Inflammatory macrophage treated with lipopolysaccharide for 4 hours (primary cell): ENCODE measurements around the gene ARRB1.
"Not testable (repeated sequence)": the region's sequence is repeated elsewhere in the genome, so short reads cannot be mapped to it uniquely, and the experiment has no call there.

Experiments used
- DNase-seq: peaks from one replicate; pipeline ENCODE4 v3.0.0-alpha.2; 2020

The ARRB1 gene

DNA sequence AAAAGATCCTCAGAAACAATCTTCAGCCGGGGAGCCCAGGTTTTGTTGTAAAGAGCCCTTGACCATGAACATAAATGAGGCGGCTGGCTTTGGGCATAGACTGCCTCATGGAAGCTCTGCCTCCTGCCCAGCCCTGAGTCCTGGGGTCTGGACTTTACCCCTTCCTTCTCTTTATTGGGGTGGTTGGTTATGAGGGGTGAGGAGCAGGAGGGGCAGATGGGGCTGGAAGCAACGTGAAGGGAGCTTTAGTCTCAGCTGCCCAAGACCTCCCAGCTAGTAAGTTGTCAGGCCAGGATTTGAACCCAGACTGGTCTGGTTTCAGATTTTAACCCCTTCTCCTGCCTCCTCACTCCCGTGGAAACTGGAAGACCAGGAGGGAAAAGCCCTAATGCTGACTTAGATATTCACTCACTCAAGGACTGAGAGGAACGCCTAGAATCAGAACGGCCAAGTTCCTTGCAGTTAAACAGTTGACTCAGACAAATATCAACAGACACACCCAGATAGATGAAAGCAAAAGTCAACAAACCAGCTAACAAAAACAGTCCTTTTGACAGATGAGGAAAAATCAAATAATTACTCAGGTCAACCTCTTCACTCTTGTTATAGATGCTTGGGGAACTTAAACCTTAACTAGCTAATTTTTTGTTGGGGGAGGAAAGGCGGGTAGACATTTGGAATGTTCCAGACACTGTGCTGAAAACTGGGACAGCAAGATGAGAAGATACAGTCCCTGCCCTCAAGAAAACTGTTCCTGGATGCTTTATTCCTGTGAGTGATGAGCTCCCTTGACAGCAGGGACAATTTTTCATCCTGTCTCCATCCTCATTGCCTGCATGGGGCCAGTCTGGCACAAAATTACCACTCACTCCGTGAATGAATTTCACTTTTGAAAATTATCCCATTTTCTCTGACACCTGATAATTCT lies 20.8 kb upstream of the ARRB1 start:
- DNase-seq = peak; percentile 59

DNA sequence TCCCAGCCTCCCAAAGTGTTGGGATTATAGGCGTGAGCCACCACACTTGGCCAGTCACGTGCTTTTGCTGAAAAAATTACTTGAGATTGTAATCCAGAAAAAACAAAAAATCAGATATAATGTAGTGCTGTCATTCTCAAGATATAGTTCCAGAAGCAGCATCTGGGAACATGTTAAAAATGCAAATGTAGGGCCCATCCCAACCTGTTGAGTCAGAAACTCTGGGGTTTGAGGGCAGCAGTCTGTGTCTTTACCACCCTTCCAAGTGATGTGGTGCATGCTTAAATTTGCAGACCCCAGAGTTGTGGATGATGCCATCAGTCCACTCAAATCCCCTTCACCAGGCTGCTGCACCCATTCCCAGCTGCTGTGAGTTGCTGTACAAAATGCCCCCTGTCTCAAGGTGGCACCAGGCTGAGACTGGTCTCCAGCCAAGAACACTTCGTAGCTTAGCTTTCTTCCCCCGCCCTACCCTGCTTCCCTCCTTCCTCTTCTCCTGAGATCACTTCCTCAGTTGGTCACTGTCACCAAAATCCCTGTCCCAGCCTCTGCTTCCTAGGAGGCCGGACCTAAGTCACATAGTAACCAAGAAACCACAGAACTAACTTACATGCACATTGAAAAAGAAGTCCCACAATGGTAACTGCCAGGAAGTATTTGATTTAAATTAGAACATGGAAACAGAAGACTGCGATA lies 18.2 kb upstream of the ARRB1 start:
- DNase-seq = peak; percentile 85

DNA sequence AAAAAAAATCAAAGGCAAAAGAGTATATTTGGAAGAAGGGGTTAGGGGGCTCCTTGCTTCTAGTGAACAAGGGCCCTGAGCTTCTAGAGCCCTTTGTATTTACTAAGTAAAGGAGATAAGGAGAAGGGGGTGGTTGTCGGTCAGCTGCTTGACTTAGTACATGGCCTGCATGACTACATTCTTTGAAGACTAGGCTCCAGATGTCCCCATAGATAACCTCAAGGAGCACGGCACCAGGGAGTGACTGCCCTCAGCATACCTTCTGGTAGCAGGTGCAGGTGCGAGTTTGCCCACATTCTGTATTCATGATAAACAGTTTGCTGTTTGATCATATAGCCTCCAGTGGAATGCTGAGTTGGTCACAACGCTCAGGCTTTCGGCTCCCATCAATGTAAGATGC lies 15.4 kb upstream of the ARRB1 start:
- DNase-seq = not testable (repeated sequence)

DNA sequence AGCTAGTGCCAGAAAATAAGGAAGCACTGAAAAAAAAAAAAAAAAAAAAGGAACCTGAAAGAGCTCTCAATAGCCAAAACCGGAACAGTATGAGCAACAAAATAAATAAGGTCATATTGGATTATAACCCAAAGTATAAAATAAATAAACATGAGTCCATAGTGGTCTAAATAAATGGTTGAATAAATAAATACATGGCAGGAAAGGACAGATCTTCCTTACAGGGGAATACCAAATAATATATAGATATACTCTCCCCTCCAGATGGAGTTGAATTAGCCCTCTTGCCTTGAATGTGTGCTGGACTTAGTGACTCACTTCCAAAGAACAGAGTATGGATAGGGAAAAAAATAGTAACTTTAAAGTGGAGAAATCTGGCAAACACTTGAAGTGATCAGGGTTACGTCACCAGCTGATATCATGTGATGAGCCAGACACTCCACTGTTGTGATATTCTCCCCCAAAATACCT lies 14.3 kb upstream of the ARRB1 start:
- peak; percentile 89 for DNase-seq

DNA sequence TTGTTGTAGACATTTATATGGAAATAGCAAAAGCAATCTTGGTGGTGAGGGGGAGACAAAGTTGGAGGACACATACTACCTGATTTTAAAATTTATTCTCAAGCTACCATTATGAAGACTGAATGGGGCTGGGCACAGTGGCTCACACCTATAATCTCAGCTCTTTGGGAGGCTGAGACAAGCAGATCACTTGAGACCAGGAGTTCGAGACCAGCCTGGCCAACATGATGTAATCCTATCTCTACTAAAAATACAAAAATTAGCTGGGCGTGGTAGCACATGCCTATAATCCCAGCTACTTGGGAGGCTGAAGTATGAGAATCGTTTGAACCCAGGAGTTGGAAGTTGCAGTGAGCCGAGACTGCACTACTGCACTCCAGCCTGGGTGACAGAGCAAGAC lies 10.8 kb upstream of the ARRB1 start:
- DNase-seq = not testable (repeated sequence)

DNA sequence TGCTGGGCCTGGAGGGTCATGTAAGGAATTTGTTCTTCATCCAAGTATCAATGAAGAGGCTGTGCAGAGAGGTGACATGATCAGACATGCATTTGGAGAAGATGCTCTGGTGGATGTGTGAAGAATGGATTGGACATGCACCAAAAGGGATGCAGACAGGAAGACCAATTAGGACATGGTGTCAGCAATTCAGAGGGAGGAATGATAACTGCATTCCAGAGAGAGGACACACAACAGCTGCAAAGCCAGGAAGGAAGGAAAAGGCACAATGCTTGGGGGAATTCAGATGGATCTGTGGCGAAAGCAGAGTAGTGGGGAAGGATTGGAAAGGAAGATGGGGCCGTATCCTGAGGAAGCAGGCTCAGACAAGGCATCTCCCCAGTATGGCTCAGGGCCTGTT lies 5.2 kb upstream of the ARRB1 start:
- DNase-seq = no peak

DNA sequence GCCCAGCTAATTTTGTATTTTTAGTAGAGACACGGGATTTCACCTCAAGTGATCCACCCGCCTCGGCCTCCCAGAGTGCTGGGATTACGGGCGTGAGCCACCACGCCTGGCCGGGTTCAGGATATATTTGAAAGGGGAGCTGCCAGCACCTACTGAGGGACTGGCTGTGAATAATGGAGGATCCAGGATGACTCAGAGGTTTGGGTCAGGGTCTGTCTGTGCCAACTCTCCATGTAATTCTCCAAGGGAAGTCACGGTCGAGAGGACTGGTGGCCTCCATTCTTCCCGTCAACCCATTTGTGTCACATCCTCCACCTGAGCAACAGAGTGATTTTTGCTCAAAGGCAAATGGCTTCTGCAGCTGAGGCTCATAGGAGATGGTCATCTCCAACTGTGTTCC lies 3.6 kb upstream of the ARRB1 start:
- DNase-seq = no peak

DNA sequence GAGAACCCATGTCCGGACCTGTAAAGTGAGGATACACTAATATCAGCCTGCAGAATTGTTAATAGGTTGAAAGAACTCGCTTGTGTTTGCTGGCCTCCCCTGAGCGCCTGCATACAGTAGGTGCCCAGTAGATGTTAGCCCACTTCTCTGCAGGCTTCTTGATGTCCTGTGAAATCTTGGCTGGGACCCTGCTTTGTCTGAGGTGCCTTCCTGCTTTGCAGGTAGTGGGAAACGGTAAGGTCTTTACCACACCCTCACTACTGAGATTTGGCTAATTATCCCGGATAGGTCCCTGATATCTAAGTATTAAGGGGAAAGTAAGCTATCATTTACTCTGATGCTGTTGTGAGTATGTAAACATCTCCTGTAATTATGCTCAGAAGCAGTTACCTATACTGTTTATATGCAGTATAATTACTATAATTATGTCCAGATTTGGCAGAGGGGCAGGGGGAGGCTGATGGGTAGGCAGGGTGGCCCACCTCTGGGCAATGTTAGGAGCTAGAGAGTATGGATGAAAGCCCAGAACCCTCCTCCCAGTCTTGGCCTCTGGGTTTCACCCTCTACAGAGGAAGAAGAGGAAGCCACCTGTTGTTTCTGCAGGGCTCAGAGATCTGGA lies 1.2 kb upstream of the ARRB1 start:
- no peak for DNase-seq

DNA sequence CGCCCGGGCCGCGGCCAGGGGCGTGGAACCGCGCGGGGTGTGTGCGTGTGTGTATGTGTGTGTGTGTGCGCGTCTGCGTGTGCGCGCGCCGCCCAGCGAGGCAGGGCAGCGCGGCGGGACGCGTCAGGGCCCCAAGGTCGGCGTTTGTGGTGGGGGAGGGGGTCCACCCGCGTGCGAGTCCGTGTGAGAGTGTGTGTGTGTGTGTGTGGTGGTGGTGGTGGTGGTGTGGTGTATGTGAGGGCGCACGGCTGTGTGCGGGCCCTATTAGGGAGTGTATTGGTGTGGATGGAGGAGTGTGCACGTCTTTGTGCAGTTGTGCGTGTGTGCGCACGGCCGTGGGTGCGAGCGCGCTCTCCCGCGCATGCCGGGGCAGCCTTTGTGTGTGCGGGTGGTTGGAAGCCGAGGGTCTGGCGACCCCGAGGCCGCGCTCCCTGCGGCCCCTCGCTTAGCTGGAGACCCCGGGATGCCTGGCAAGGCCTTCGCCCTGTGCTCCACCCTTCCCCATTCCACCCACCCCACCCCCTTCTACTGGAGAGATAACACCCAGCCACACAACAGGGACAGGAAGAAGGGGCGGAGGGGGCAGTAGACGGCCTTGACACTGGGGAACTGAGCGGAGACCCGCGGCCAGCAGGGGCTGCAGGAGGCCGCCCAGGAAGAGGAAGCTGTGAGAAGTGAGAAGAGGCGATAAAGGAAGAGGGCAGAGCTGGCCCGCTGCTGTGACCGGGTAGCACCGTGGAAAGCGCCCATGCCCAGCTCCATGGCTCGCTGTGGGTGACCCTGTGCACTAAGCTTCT lies 528 bp upstream of the ARRB1 start:
- DNase-seq = peak; percentile 83

DNA sequence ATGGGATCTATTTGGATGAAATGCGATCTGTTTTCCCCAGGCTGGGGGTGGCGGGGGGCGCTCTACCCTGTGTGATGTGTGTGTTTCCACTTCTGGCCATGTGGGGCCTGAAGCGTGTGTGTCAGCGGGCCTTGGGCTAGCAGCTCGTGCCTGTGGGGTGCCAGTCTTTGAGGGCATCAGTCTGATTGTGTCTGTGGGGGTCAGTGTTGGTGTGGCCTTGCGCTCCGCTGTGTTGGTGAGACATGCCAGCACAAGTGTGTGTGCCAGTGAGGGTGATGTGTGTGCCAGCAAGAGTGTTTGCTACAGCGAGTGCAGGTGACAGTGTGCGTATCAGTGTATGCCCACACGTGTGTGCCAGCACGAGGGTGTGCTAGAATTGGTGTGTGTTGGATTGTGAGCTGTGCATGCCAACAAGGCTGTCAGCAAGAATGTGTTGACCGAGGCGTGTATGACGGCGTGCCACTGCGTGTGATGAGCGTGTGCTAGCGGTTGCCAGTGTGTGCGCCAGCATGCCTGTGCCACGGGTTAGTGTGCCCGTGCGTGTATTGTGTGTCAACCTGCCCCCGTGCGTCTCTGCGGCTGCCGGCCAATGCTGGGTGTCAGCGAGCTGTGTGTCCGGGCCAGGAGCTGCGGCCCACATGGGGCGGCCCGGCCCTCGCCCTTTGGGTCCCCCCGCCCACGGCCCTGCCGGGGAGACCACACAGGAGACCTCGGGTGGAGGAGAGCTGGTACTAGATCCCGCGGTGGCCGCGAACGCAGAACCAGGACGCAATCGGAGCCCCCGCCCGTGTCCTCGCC lies 519 bp downstream of the ARRB1 start:
- peak; percentile 43 for DNase-seq

DNA sequence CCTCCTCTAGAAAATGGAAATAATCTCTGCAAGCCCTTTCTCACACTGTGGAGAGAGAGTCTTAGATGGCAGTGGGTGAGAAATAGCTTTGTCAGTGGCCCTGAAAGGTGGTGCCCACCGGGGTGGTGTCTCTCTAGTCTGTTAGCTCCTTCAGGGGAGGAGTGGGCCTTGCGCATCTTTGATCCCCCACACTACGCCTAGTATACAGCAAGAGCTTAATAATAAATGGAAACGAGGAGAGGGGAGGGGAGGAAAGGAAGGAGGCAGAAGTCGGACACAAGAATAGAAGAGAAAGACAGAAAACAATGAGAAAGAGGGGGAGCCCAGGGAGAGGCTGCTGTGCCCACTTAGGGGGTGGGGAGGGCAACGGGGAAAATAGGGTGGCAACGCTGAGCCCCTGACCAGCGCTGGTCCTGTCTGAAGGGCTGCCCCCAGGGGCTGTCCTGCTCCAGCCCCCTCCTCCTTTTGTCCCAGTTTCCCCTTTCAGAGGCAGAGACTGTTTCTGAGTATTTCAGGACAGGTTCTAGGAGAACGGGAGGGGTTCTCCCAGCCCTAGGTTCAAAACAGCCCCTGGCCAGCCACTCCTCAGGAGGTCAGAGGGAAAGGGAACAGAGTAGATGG lies 1.2 kb downstream of the ARRB1 start:
- DNase-seq = no peak

DNA sequence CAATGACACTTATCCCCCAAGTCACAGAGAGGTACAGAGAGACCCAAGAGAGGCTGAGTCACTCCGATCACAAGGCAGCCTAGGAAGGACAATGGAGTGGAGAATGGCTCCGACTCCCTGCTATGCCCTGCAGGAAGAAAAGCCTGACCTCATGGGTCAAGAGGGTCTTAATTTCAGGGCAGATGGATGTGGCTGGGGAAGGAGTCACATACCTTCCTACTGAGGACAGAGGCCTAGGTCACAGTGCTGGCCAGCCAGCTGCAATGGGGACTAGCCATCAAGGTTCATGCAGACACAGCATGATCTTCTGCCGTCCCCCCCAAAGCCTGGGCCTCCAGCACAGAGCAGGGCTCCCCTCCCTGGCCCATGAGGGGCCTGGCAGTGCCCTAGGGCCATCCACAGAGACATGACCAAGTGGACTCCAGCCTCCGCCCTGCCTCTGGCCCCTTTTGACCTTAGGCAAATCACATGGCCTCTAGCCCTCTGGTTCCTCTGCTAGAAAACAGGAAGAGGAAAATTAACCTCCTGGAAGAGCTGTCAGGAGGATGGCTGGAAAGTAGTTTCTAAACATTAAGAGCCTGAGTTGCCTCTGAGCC lies 1.8 kb downstream of the ARRB1 start:
- DNase-seq = peak; percentile 85

DNA sequence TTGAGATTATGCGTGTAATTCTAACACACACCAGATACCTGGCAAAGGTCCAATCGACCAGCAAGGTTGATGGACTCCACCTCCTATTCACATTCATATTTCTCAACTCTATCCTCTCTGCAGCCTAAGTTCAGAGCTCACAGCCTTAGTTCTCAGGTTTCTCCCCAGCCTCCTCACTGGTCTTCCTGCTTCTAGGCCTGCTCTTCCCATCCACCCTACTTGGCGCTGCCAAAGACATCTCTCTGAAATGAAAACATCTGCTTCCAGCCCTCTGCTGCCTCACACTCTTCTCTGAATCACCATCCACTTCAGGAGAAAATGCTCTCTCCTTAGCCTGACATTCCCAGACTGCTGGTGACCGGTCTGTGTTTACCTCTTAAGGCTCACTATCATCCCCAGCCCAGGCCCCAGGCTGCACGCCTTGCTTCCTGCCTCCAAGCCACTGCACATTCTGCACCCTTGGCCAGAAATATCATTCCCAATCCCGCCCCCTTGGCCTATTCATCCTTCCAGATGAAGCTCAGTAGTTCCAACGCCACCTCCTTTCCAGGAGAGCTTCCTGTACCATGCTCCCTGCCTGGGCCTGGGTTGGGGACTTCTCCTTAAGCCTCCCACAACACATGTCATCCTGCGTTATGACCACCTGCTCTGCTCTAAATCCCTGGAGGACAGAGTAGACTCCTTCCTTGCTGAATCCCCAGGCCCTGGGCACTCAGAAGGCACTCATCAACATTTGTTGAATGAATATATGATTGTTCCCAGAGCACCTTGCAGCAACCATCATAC lies 3.5 kb downstream of the ARRB1 start:
- DNase-seq = no peak

DNA sequence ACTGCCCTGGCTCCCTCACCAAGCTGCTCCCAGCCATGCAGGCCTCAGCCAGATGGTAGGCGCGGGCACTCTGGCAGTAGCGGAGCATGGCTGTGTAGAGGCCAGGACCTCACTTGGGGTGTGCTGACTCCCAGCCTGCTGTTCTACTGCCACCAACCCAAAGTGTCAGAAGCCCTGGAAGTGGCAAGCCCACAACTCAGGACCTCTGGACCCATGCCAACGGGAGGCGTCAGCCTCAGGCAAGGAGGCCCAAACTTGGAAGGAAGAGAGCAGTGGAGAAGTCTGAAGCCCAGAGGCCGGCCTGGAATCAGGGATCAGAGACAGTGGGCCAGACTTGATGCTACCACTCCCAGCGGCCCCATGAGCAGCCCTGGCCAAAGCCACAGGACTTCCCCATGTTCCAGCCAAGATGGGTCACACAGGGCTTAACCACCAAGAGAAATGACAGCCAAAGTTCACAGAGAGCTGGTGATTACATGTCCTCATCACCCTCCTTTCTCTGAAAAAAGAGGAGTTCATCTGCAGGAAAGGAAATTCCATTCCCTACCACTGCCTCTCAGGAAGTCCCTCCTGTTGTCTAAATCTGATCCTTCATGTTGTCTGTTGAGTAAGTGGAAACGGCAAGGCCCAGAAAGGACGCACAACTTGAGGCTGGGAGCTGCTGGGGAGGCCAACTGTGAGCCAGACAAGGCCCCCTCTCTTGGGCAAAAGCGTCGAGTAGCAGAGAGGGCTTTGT lies 4.4 kb downstream of the ARRB1 start:
- peak; percentile 77 for DNase-seq

DNA sequence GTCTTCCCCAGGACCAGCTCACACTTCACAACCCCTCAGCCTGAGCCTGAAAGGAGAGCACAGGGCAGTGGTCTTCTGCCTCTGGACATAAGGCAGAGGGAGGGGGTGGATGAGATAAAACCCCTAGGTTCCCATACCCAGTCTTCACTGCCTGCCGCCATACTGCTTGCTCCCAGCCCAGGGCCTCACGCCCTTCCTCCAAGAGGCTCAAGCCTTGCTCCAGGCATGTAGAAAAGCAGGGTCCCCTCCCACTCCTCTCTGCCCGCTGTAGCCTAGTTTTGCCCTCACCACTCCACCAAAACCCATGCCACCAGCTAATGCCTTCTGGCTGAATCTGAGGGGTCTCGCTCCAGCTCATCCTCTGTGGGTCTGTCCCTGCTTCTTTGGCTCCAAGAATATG lies 5.2 kb downstream of the ARRB1 start:
- no peak for DNase-seq

DNA sequence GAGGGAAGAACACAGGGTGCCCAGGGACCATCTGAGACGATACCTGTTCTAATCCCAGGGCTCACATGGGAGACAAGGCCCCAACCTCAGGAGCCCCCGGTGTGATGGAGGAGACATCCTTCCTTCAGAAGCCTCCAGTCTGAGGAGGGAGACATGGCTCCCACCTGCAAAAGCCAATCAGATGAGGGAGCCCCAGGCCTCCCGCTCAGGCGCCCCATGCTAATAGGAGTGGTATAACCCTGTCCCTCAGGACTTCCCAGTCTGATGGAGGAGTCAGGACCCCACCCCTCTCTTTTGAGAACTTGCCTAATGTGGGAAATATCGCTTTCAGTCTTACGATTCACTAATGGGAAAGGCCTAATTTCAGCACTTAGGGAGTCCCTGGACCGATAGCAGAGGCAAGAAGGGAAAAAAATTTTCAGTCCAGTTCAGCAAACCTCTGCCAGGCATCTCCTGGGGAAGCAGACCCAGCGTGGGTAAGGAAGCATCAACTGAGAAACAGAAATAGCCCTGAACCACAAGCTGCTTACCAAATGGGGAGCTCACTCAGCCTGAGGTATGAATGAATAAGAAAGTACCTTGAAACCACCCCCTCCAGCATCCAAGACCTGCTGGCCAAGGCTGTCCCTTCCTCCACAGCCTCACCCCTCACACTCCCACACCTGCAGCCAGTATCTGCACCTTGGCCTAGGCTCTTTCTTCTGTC lies 5.9 kb downstream of the ARRB1 start:
- DNase-seq = peak; percentile 89

DNA sequence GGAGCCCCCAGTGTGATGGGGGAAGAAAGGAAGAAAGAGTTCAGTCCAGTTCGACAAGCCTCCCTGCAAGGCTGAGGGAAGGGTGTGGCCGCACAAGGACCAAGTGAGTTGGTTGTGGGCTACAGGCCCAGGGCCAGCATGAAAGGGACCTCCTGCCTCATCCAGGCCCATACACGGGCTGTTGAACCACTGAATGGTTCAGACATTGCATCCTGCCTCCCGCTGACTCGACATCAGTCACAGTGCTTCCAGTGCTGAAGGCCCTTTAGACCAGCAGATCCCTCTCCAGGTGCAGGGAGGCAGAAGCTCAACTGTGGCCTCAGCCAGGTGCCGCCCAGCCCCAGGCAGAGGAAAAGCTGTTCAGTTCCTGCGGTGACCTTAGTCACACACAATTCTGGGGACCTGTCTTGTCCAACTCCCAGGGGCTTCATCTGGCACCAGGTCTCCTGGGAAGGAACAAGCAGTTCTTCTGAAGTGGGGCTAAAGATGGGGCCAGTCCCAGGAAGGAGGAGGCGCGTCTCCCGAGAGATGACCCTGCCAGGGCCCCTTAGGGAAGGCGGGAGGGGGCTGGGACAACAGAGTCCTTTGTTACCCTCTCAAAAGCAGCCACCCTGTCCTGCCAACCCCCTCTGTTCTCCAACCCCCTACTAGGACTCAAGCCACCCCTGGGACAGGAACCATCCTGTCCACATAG lies 6.6 kb downstream of the ARRB1 start:
- DNase-seq = no peak

DNA sequence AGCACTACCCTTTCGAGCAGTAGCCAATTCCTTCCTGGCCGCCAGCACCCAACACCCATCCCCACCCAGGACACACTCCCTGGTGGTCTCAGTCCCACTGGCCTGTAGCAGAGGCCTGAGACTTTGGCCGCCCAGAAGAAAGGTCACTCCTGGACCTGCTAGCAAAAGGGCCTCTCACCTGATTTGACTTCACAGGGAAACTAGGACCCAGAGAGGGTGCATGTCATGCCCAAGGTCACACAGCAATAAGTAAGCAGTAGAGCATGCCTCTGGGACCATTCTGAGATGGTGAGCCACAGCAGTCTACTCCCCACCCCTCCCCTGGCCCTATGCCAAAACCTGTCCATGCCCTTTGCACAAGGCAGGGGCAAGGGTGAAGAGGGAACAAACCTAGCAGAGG lies 7.3 kb downstream of the ARRB1 start:
- no peak for DNase-seq
